GM12865 (cell line): ENCODE measurements around the gene E2F1.

Experiments
- DNase-seq: peaks from one replicate; pipeline ENCODE4 v3.0.0; 2010; ENCODE audit warnings: low read depth
- H3K4me3 ChIP-seq: 2 replicates; pipeline ENCODE4 v1.5.1; 2011; ENCODE audit warnings: mild to moderate bottlenecking, low read depth, low read length, control low read depth
- TF ChIP-seq, protein P1 (sequence below): IDR thresholded peaks from 2 replicates; pipeline ENCODE4 v1.5.1; 2011; ENCODE audit warnings: low read length, control low read depth, low read depth, inconsistent platforms; ENCODE audit not compliant: insufficient read depth; ENCODE audit errors: missing control alignments

Gene E2F1

GRCh38 chr20:33687370-33687915 is 1.3 kb upstream of the E2F1 start:
- DNase-seq = no peak

GRCh38 chr20:33686984-33687366 is 790 bp upstream of the E2F1 start:
- no peak overlapping the region for H3K4me3 ChIP-seq
- no peak for DNase-seq
- TF ChIP-seq, protein P1, sequence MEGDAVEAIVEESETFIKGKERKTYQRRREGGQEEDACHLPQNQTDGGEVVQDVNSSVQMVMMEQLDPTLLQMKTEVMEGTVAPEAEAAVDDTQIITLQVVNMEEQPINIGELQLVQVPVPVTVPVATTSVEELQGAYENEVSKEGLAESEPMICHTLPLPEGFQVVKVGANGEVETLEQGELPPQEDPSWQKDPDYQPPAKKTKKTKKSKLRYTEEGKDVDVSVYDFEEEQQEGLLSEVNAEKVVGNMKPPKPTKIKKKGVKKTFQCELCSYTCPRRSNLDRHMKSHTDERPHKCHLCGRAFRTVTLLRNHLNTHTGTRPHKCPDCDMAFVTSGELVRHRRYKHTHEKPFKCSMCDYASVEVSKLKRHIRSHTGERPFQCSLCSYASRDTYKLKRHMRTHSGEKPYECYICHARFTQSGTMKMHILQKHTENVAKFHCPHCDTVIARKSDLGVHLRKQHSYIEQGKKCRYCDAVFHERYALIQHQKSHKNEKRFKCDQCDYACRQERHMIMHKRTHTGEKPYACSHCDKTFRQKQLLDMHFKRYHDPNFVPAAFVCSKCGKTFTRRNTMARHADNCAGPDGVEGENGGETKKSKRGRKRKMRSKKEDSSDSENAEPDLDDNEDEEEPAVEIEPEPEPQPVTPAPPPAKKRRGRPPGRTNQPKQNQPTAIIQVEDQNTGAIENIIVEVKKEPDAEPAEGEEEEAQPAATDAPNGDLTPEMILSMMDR = no peak

More at GRCh38 chr20:33687370-33687915, 1.3 kb upstream of the E2F1 start:
- TF ChIP-seq, protein P1 = no peak
- no peak overlapping the region for H3K4me3 ChIP-seq

GRCh38 chr20:33685328-33686099 is 671 bp downstream of the E2F1 start:
- TF ChIP-seq, protein P1 = no peak
- DNase-seq = peak; percentile 91
- peak overlapping the region; percentile 54 for H3K4me3 ChIP-seq

- TF ChIP-seq, protein P1 = no peak
- peak; percentile 43 for DNase-seq
- H3K4me3 ChIP-seq = peak overlapping the region; percentile 54
Observed at GRCh38 chr20:33684533-33685327, 1.5 kb downstream of the E2F1 start.

DNA sequence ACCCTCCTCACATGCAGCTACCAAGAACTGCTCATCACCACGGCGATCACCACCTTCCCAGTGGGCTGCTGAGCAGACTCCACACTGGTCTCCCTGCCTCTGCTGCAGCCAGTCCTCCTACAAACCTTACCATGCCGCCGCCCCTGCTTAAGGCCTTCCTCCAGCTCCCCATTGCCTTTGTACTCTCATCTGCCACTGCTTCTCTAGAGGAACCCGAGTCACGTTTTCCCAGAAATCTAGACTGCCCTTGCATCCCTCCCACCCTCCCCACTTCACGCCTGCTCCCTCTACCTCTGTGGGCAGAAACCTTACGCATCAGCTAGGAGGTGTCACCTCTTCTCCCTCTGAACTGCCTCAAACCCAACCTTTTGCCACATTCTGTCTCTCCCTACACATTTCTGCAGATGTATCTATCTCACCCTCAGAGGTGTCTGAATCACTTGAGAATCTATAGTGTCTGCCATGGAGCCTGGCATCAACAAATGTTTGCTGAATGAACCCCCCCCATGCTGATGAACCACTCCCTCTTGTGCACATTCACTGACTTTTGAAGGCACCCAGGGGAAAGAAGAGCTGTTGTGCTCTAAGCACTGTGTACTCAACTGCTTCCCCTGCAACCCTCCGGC is 4.3 kb downstream of the E2F1 start:
- no peak overlapping the region for H3K4me3 ChIP-seq
- TF ChIP-seq, protein P1 = no peak
- no peak for DNase-seq

- no peak overlapping the region for H3K4me3 ChIP-seq
- DNase-seq = no peak
- TF ChIP-seq, protein P1 = no peak
Observed at GRCh38 chr20:33681288-33681687, 4.9 kb downstream of the E2F1 start.
